ENCODE measurements around the gene FAM107B.

GRCh38 chr10:14555807-14556206 lies 218.9 kb downstream of the FAM107B start:
- TF ChIP-seq EZH2 (IDR thresholded peaks at IDR 0.05; ENCODE audit: insufficient read depth, poor library complexity, severe bottlenecking) (no peak), EZH2phosphoT487 (IDR thresholded peaks at IDR 0.05; ENCODE audit: insufficient read depth, low read depth) (no peak)

Measured in GM23248 (cell line).